ENCODE data around the gene KIF26B. TPM values are rescaled to one million over a fixed set of nuclear protein-coding genes. Genes with fewer than 3 reads are reported as not detected.

The KIF26B gene
- not detected for total RNA-seq

GRCh38 chr1:245154429-245155271 is at the start of gene KIF26B:
TSS of gene KIF26B (plus strand) at chr1:245154985. CDS start at chr1:245155425, 440 bp downstream.
- Mint-ChIP-seq H3K9me3 (no peaks in the 10 kb centered on the region), H3K36me3 (no peaks in the 10 kb centered on the region), H3K4me3 (peak within 1 kb of the TSS; percentile 79), H3K4me1 (ENCODE audit: low read depth in 2 of 2) (peaks cover 7 to 20% of the 10 kb centered on the region in 2 donors), H3K27ac (no peak within 1 kb of the TSS), H3K27me3 (peaks cover 45 to 47% of the 10 kb centered on the region in 2 donors)
- ATAC-seq (no peak), DNase-seq (ENCODE audit: low spot score) (peak; percentile 65)

- H3K27me3 Mint-ChIP-seq = no peaks in the 10 kb centered on the region
- H3K27ac Mint-ChIP-seq = no peak overlapping the region
- no peaks in the 10 kb centered on the region for H3K9me3 Mint-ChIP-seq
- ATAC-seq = no peak
- H3K36me3 Mint-ChIP-seq = no peaks in the 10 kb centered on the region
- no peak for DNase-seq (ENCODE audit: low spot score)
- H3K4me3 Mint-ChIP-seq = no peak overlapping the region
- H3K4me1 Mint-ChIP-seq (ENCODE audit: low read depth in 2 of 2) = peaks cover 0 to 5% of the 10 kb centered on the region in 2 donors
These were observed 49.7 kb upstream of the KIF26B start for GRCh38 chr1:245105042-245105441.

- H3K4me1 Mint-ChIP-seq (ENCODE audit: low read depth in 2 of 2) = peaks cover 0 to 5% of the 10 kb centered on the region in 2 donors
- ATAC-seq = no peak
- no peak for DNase-seq (ENCODE audit: low spot score)
- no peaks in the 10 kb centered on the region for H3K27me3 Mint-ChIP-seq
- H3K27ac Mint-ChIP-seq = no peak overlapping the region
- no peaks in the 10 kb centered on the region for H3K9me3 Mint-ChIP-seq
- no peaks in the 10 kb centered on the region for H3K36me3 Mint-ChIP-seq
- H3K4me3 Mint-ChIP-seq = no peak overlapping the region
These were observed 48.9 kb upstream of the KIF26B start for GRCh38 chr1:245105815-245106410.

- no peak overlapping the region for H3K4me3 Mint-ChIP-seq
- DNase-seq (ENCODE audit: low spot score) (no peak), ATAC-seq (no peak)
- no peaks in the 10 kb centered on the region for H3K9me3 Mint-ChIP-seq
- H3K4me1 Mint-ChIP-seq (ENCODE audit: low read depth in 2 of 2) = peaks cover 0 to 5% of the 10 kb centered on the region in 2 donors
- no peaks in the 10 kb centered on the region for H3K36me3 Mint-ChIP-seq
- no peaks in the 10 kb centered on the region for H3K27me3 Mint-ChIP-seq
- H3K27ac Mint-ChIP-seq = no peak overlapping the region
These were observed 47.0 kb upstream of the KIF26B start for GRCh38 chr1:245107776-245108114.

GRCh38 chr1:245108246-245108645 is 46.5 kb upstream of the KIF26B start:
- no peaks in the 10 kb centered on the region for H3K36me3 Mint-ChIP-seq
- H3K4me1 Mint-ChIP-seq (ENCODE audit: low read depth in 2 of 2) = peaks cover 0 to 5% of the 10 kb centered on the region in 2 donors
- ATAC-seq (no peak), DNase-seq (ENCODE audit: low spot score) (no peak)
- no peak overlapping the region for H3K4me3 Mint-ChIP-seq
- H3K27me3 Mint-ChIP-seq = no peaks in the 10 kb centered on the region
- H3K9me3 Mint-ChIP-seq = no peaks in the 10 kb centered on the region
- H3K27ac Mint-ChIP-seq = no peak overlapping the region

GRCh38 chr1:245108909-245109308 is 45.9 kb upstream of the KIF26B start:
- ATAC-seq (no peak), DNase-seq (ENCODE audit: low spot score) (no peak)
- Mint-ChIP-seq H3K36me3 (no peaks in the 10 kb centered on the region), H3K27me3 (no peaks in the 10 kb centered on the region), H3K4me3 (no peak overlapping the region), H3K9me3 (no peaks in the 10 kb centered on the region), H3K27ac (no peak overlapping the region), H3K4me1 (ENCODE audit: low read depth in 2 of 2) (peaks cover 0 to 5% of the 10 kb centered on the region in 2 donors)

GRCh38 chr1:245110406-245110805 is 44.4 kb upstream of the KIF26B start:
- DNase-seq (ENCODE audit: low spot score) = no peak
- no peak overlapping the region for H3K4me3 Mint-ChIP-seq
- peaks cover 0 to 5% of the 10 kb centered on the region in 2 donors for H3K4me1 Mint-ChIP-seq (ENCODE audit: low read depth in 2 of 2)
- ATAC-seq = no peak
- H3K36me3 Mint-ChIP-seq = no peaks in the 10 kb centered on the region
- H3K9me3 Mint-ChIP-seq = no peaks in the 10 kb centered on the region
- H3K27ac Mint-ChIP-seq = no peak overlapping the region
- no peaks in the 10 kb centered on the region for H3K27me3 Mint-ChIP-seq

GRCh38 chr1:245111073-245111472 is 43.7 kb upstream of the KIF26B start:
- Mint-ChIP-seq H3K4me1 (ENCODE audit: low read depth in 2 of 2) (peaks cover 0 to 5% of the 10 kb centered on the region in 2 donors), H3K9me3 (no peaks in the 10 kb centered on the region), H3K27me3 (no peaks in the 10 kb centered on the region), H3K36me3 (no peaks in the 10 kb centered on the region), H3K27ac (no peak overlapping the region), H3K4me3 (no peak overlapping the region)
- ATAC-seq = no peak
- no peak for DNase-seq (ENCODE audit: low spot score)

GRCh38 chr1:245113649-245114048 is 41.1 kb upstream of the KIF26B start:
- Mint-ChIP-seq H3K36me3 (no peaks in the 10 kb centered on the region), H3K27ac (no peak overlapping the region), H3K4me3 (no peak overlapping the region), H3K4me1 (ENCODE audit: low read depth in 2 of 2) (peaks cover 0 to 5% of the 10 kb centered on the region in 2 donors), H3K27me3 (peaks cover 0 to 6% of the 10 kb centered on the region in 2 donors), H3K9me3 (no peaks in the 10 kb centered on the region)
- ATAC-seq (no peak), DNase-seq (ENCODE audit: low spot score) (no peak)

- no peak for DNase-seq (ENCODE audit: low spot score)
- Mint-ChIP-seq H3K27ac (no peak overlapping the region), H3K27me3 (peaks cover 0 to 6% of the 10 kb centered on the region in 2 donors), H3K9me3 (no peaks in the 10 kb centered on the region), H3K4me1 (ENCODE audit: low read depth in 2 of 2) (no peaks in the 10 kb centered on the region), H3K4me3 (no peak overlapping the region), H3K36me3 (no peaks in the 10 kb centered on the region)
- ATAC-seq = no peak
These were observed 38.7 kb upstream of the KIF26B start for GRCh38 chr1:245116131-245116530.

- H3K27ac Mint-ChIP-seq = no peak overlapping the region
- no peaks in the 10 kb centered on the region for H3K36me3 Mint-ChIP-seq
- H3K4me3 Mint-ChIP-seq = no peak overlapping the region
- peaks cover 0 to 6% of the 10 kb centered on the region in 2 donors for H3K27me3 Mint-ChIP-seq
- no peak for DNase-seq (ENCODE audit: low spot score)
- no peaks in the 10 kb centered on the region for H3K9me3 Mint-ChIP-seq
- no peaks in the 10 kb centered on the region for H3K4me1 Mint-ChIP-seq (ENCODE audit: low read depth in 2 of 2)
- ATAC-seq = no peak
These were observed 38.0 kb upstream of the KIF26B start for GRCh38 chr1:245116751-245117150.

GRCh38 chr1:245118066-245118465 is 36.7 kb upstream of the KIF26B start:
- DNase-seq (ENCODE audit: low spot score) (no peak), ATAC-seq (no peak)
- H3K27me3 Mint-ChIP-seq = peaks cover 0 to 6% of the 10 kb centered on the region in 2 donors
- H3K4me3 Mint-ChIP-seq = no peak overlapping the region
- H3K4me1 Mint-ChIP-seq (ENCODE audit: low read depth in 2 of 2) = no peaks in the 10 kb centered on the region
- H3K9me3 Mint-ChIP-seq = no peaks in the 10 kb centered on the region
- no peak overlapping the region for H3K27ac Mint-ChIP-seq
- no peaks in the 10 kb centered on the region for H3K36me3 Mint-ChIP-seq

- H3K4me3 Mint-ChIP-seq = no peak overlapping the region
- H3K4me1 Mint-ChIP-seq (ENCODE audit: low read depth in 2 of 2) = no peaks in the 10 kb centered on the region
- H3K27me3 Mint-ChIP-seq = peaks cover 0 to 6% of the 10 kb centered on the region in 2 donors
- no peak overlapping the region for H3K27ac Mint-ChIP-seq
- DNase-seq (ENCODE audit: low spot score) = no peak
- H3K36me3 Mint-ChIP-seq = no peaks in the 10 kb centered on the region
- no peaks in the 10 kb centered on the region for H3K9me3 Mint-ChIP-seq
- ATAC-seq = no peak
These were observed 36.0 kb upstream of the KIF26B start for GRCh38 chr1:245118806-245119205.

- H3K27me3 Mint-ChIP-seq = peaks cover under 1 to 6% of the 10 kb centered on the region in 2 donors
- H3K4me1 Mint-ChIP-seq (ENCODE audit: low read depth in 2 of 2) = no peaks in the 10 kb centered on the region
These were observed 33.3 kb upstream of the KIF26B start for GRCh38 chr1:245121523-245121922.

More at GRCh38 chr1:245121523-245121922, 33.3 kb upstream of the KIF26B start:
- Mint-ChIP-seq H3K36me3 (no peaks in the 10 kb centered on the region), H3K27ac (no peak overlapping the region), H3K4me3 (no peak overlapping the region), H3K9me3 (no peaks in the 10 kb centered on the region)
- peak in 1 of 2 donors; percentile 43 for ATAC-seq
- DNase-seq (ENCODE audit: low spot score) = no peak
